HepG2 (cell line): ENCODE data around the gene SLC6A17. TPM values are rescaled to one million over a fixed set of nuclear protein-coding genes. Genes with fewer than 3 reads are reported as not detected.
A peak's percentile ranks its signal among the peaks of the same experiment; 100 is the strongest.

Experiments used
- ATAC-seq: fragments of 200-7000 bp; cut with Tn5 transposase; 3 replicates; pipeline ENCODE4 v1.9.1; 2020; ENCODE audit warnings: mild to moderate bottlenecking, moderate library complexity
- BruUV-seq: library from RNA; stranded (reverse); fragments of 400-500 nt; replicated peaks from 2 replicates; lab custom pipeline; 2021; lab: Mats Ljungman, UMichigan
- CTCF ChIA-PET: fragments of 300-600 bp; formaldehyde crosslinking; extraction: SDS; loops from one replicate; lab custom pipeline; 2021; ENCODE audit warnings: low total read pairs, inconsistent platforms, low intra/inter-chr PET ratio; lab: Yijun Ruan, JAX
- POLR2A ChIA-PET: fragments of 350-600 bp; sonication (Branson Sonifier 250); formaldehyde crosslinking; loops from one replicate; lab custom pipeline; 2020; ENCODE audit warnings: antibody characterized with exemption, inconsistent platforms; lab: Yijun Ruan, JAX
- DNase-seq: peaks from one replicate; pipeline ENCODE4 v3.0.0-alpha.2; 2015; ENCODE audit warnings: low spot score
- FAIRE-seq: peaks from 3 replicates; lab custom pipeline; 2011; peaks lifted over from hg19 to GRCh38; lab: Jason Lieb, UNC
- H2AFZ ChIP-seq: one replicate; pipeline ENCODE4 v1.6.1; 2011; ENCODE audit warnings: low read length, inconsistent platforms
- H3K27ac ChIP-seq: fragments of 300-600 bp; 3 replicates; pipeline ENCODE4 v1.8.0; 2011; ENCODE audit warnings: mixed run types, mild to moderate bottlenecking, mixed read lengths, low read length, inconsistent platforms; ENCODE audit not compliant: insufficient read depth; ENCODE audit errors: extremely low read length
- H3K27me3 ChIP-seq, 2 experiments: fragments of 200-600 bp in 1 of 2; 2 replicates in 1 of 2; 3 replicates in 1 of 2; pipeline versions ENCODE4 v1.6.0 to v1.8.0; 2011; ENCODE audit warnings: low read length in 2 of 2, mild to moderate bottlenecking in 2 of 2, moderate library complexity in 2 of 2, inconsistent platforms in 1 of 2; ENCODE audit not compliant: insufficient read depth in 2 of 2, control insufficient read depth in 1 of 2
- H3K36me3 ChIP-seq, 2 experiments: fragments of 200-600 bp in 1 of 2; replicated peaks in 1 of 2; 2 replicates in 1 of 2; 3 replicates in 1 of 2; pipeline versions ENCODE4 v1.5.1 to v1.8.0; 2011; ENCODE audit warnings: low read length in 2 of 2, inconsistent platforms in 1 of 2; ENCODE audit not compliant: insufficient read depth in 2 of 2, control insufficient read depth in 1 of 2
- H3K4me1 ChIP-seq: 2 replicates; pipeline ENCODE4 v1.5.1; 2012; ENCODE audit warnings: low read length, inconsistent platforms; ENCODE audit not compliant: insufficient read depth
- H3K4me2 ChIP-seq: 2 replicates; pipeline ENCODE4 v1.6.0; 2011; ENCODE audit warnings: low read depth, low read length, inconsistent platforms
- H3K4me3 ChIP-seq, 3 experiments: fragments of 200-600 bp in 1 of 3; sonication (generic), shearing (Covaris generic) in 1 of 3; replicated peaks in 1 of 3; 2 replicates each; pipeline ENCODE4 v1.5.1; 2011 to 2016; ENCODE audit warnings: low read length in 3 of 3, inconsistent platforms in 2 of 3, low read depth in 2 of 3, mild to moderate bottlenecking in 2 of 3, control low read depth in 1 of 3, mixed read lengths in 1 of 3; ENCODE audit not compliant: insufficient read depth in 1 of 3
- H3K79me2 ChIP-seq: one replicate; pipeline ENCODE4 v1.6.1; 2011; ENCODE audit warnings: low read length, inconsistent platforms; ENCODE audit not compliant: insufficient read depth
- H3K9ac ChIP-seq: 2 replicates; pipeline ENCODE4 v1.6.0; 2011; ENCODE audit warnings: mild to moderate bottlenecking, low read depth, low read length, inconsistent platforms; ENCODE audit not compliant: insufficient read depth
- H3K9me3 ChIP-seq: 2 replicates; pipeline ENCODE4 v1.5.1; 2012; ENCODE audit warnings: mild to moderate bottlenecking, low read length
- H4K20me1 ChIP-seq: 2 replicates; pipeline ENCODE4 v1.6.0; 2011; ENCODE audit warnings: inconsistent platforms, mild to moderate bottlenecking, low read length, moderate library complexity; ENCODE audit not compliant: insufficient read depth
- BCL3 ChIP-seq: sonication (generic); formaldehyde crosslinking; IDR thresholded peaks from 2 replicates; pipeline ENCODE4 v1.5.1; 2020; ENCODE audit warnings: mild to moderate bottlenecking, missing genetic modification reagents, moderate library complexity
- KDM5B ChIP-seq: sonication (generic); formaldehyde crosslinking; IDR thresholded peaks from 2 replicates; pipeline ENCODE4 v1.4.0; 2020; ENCODE audit warnings: missing genetic modification reagents, mild to moderate bottlenecking, borderline replicate concordance
- MEF2D ChIP-seq: sonication (generic); formaldehyde crosslinking; IDR thresholded peaks from 2 replicates; pipeline ENCODE4 v1.5.1; 2020; ENCODE audit warnings: mild to moderate bottlenecking, missing genetic modification reagents
- TEF ChIP-seq: sonication (generic); formaldehyde crosslinking; IDR thresholded peaks from 2 replicates; pipeline ENCODE4 v1.5.0; 2020; ENCODE audit warnings: missing genetic modification reagents
- TFDP2 ChIP-seq: sonication (generic); formaldehyde crosslinking; IDR thresholded peaks from 2 replicates; pipeline ENCODE4 v1.4.0; 2020; ENCODE audit warnings: missing genetic modification reagents
- ZBTB20 ChIP-seq: sonication (generic); formaldehyde crosslinking; IDR thresholded peaks from 2 replicates; pipeline ENCODE4 v1.8.1; 2023; ENCODE audit warnings: missing genetic modification reagents, low read depth, mild to moderate bottlenecking, borderline replicate concordance
- ZIK1 ChIP-seq: sonication (generic); formaldehyde crosslinking; IDR thresholded peaks from 2 replicates; pipeline ENCODE4 v1.5.0; 2020; ENCODE audit warnings: mild to moderate bottlenecking, low read depth, missing genetic modification reagents, borderline replicate concordance
- ZNF430 ChIP-seq: sonication (generic); formaldehyde crosslinking; IDR thresholded peaks from 2 replicates; pipeline ENCODE4 v1.9.0; 2021; ENCODE audit warnings: mild to moderate bottlenecking, missing genetic modification reagents
- ZNF543 ChIP-seq: sonication (generic); formaldehyde crosslinking; IDR thresholded peaks from 2 replicates; pipeline ENCODE4 v1.4.0; 2020; ENCODE audit warnings: mild to moderate bottlenecking, missing genetic modification reagents
- ZNF577 ChIP-seq: sonication (generic); formaldehyde crosslinking; IDR thresholded peaks from 2 replicates; pipeline ENCODE4 v1.4.0; 2020; ENCODE audit warnings: mild to moderate bottlenecking, low read depth, missing genetic modification reagents, borderline replicate concordance
- ZNF784 ChIP-seq: sonication (generic); formaldehyde crosslinking; IDR thresholded peaks from 2 replicates; pipeline ENCODE4 v1.5.1; 2020; ENCODE audit warnings: missing genetic modification reagents, mild to moderate bottlenecking, borderline replicate concordance
- WGBS: methylation state at CpG from one replicate; pipeline ENCODE4 v1.1.6; 2017; ENCODE audit warnings: low lambda C conversion rate; 5-methylcytosine and 5-hydroxymethylcytosine counted together
- in situ Hi-C: cut with HindIII; loops from 2 replicates; pipeline ENCODE4 v1.10.0; 2017; ENCODE audit warnings: low pct_unique_long_range_greater_than_20kb; ENCODE audit not compliant: extremely low pct_ligation_motif_present
- intact Hi-C: fragments of 100-400 bp; cut with micrococcal nuclease; formaldehyde crosslinking; loops from one replicate; pipeline ENCODE4 v1.10.0; 2022; ENCODE audit not compliant: unreplicated experiment
- polyA plus RNA-seq, 8 experiments: library from polyadenylated mRNA; depleted of rRNA in 3 of 8; stranded (reverse) in 7 of 8; unstranded in 1 of 8; fragments of >200 nt; fragmentation: Illumina TruSeq in 4 of 8; extraction: Trizol in 4 of 8; gene quantifications; 2 replicates each; pipeline versions ENCODE4 v1.2.1 to v1.2.3, GENCODE V29; 2011 to 2016; ENCODE audit warnings: low read depth in 4 of 8, missing spikeins in 1 of 8, mixed read lengths in 1 of 8; ENCODE audit not compliant: insufficient read depth in 1 of 8
- total RNA-seq, 5 experiments: library from RNA; depleted of rRNA; stranded (reverse); fragments of >200 nt; fragmentation: Illumina TruSeq; extraction: Trizol; gene quantifications; 2 replicates each; pipeline ENCODE4 v1.2.3, GENCODE V29; 2016; ENCODE audit warnings: low read depth in 1 of 5
- TF ChIP-seq, protein P1 (sequence below): sonication (generic); formaldehyde crosslinking; IDR thresholded peaks from 2 replicates; pipeline ENCODE4 v1.5.0; 2020; ENCODE audit warnings: mild to moderate bottlenecking, missing genetic modification reagents, moderate library complexity

The SLC6A17 gene
- total and polyA plus RNA-seq, 2 of the 13 experiments (the other 11 are each of a cell fraction or from before 2014, with no cell fraction given) = not detected

- H3K4me2 ChIP-seq = no peak overlapping the region
- no peak overlapping the region for H3K27ac ChIP-seq
- no peak overlapping the region for H3K9ac ChIP-seq
- intact Hi-C loops (no loop called here), in situ Hi-C loops (no loop called here)
- 27% methylated on average over 2 of the region's 4 CpGs for WGBS
- DNase-seq = no peak
- no peak overlapping the region for H2AFZ ChIP-seq
- H3K9me3 ChIP-seq = no peaks in the 10 kb centered on the region
- POLR2A ChIA-PET = no interaction called here
- H3K36me3 ChIP-seq = no peaks in the 10 kb centered on the region
- no peaks in the 10 kb centered on the region for H3K79me2 ChIP-seq
- no peaks in the 10 kb centered on the region for H4K20me1 ChIP-seq
- peaks cover 1 to 16% of the 10 kb centered on the region in 2 experiments; a peak in 3 of 5 replicates for H3K27me3 ChIP-seq
- H3K4me1 ChIP-seq = no peaks in the 10 kb centered on the region
- FAIRE-seq = no peak
- TF ChIP-seq BCL3 (CRISPR knock-in tag) (no peak), MEF2D (no peak), ZBTB20 (no peak), KDM5B (CRISPR knock-in tag) (no peak)
- no peak overlapping the region for H3K4me3 ChIP-seq
- ATAC-seq = no peak
- BruUV-seq = no TSS peak
- CTCF ChIA-PET = no interaction called here
Observed at GRCh38 chr1:110125810-110126209, 24.5 kb upstream of the SLC6A17 start.

GRCh38 chr1:110130113-110130591, 20.1 kb upstream of the SLC6A17 start:
- Histone ChIP-seq H3K4me2 (no peak overlapping the region), H2AFZ (no peak overlapping the region), H3K4me3 (no peak overlapping the region), H3K9me3 (no peaks in the 10 kb centered on the region), H4K20me1 (no peaks in the 10 kb centered on the region), H3K79me2 (no peaks in the 10 kb centered on the region), H3K4me1 (no peaks in the 10 kb centered on the region), H3K27ac (no peak overlapping the region), H3K36me3 (no peaks in the 10 kb centered on the region), H3K9ac (no peak overlapping the region), H3K27me3 (peaks cover 1 to 27% of the 10 kb centered on the region in 2 experiments; a peak in 3 of 5 replicates)
- in situ Hi-C loops = no loop called here
- POLR2A ChIA-PET = no interaction called here
- intact Hi-C loops = no loop called here
- FAIRE-seq = no peak
- peak; percentile 93 for ATAC-seq
- CTCF ChIA-PET = no interaction called here
- DNase-seq = peak; percentile 12
- 3% methylated on average over 25 of the region's 31 CpGs for WGBS
- BruUV-seq = no TSS peak
- TF ChIP-seq ZNF543 (CRISPR knock-in tag) = no peak
- TF ChIP-seq, protein P1, sequence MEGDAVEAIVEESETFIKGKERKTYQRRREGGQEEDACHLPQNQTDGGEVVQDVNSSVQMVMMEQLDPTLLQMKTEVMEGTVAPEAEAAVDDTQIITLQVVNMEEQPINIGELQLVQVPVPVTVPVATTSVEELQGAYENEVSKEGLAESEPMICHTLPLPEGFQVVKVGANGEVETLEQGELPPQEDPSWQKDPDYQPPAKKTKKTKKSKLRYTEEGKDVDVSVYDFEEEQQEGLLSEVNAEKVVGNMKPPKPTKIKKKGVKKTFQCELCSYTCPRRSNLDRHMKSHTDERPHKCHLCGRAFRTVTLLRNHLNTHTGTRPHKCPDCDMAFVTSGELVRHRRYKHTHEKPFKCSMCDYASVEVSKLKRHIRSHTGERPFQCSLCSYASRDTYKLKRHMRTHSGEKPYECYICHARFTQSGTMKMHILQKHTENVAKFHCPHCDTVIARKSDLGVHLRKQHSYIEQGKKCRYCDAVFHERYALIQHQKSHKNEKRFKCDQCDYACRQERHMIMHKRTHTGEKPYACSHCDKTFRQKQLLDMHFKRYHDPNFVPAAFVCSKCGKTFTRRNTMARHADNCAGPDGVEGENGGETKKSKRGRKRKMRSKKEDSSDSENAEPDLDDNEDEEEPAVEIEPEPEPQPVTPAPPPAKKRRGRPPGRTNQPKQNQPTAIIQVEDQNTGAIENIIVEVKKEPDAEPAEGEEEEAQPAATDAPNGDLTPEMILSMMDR (CRISPR knock-in tag) = peak; percentile 59
- TF ChIP-seq ZNF430 (CRISPR knock-in tag) = no peak
- no peak for TF ChIP-seq TEF (CRISPR knock-in tag)
- no peak for TF ChIP-seq ZIK1
- TF ChIP-seq ZNF577 = no peak
- no peak for TF ChIP-seq ZNF784 (CRISPR knock-in tag)
- TF ChIP-seq TFDP2 = peak; percentile 41; the same call in 1 of the 2 replicates
